GM19372 (cell line): Measurements from ENCODE around the gene ZNF878.

Source experiments
- ATAC-seq: cut with Tn5 transposase; IDR thresholded peaks from one replicate; pipeline ENCODE4 v1.9.1; 2021; ENCODE audit warnings: mild to moderate bottlenecking, low read depth, moderate library complexity; ENCODE audit not compliant: unreplicated experiment

ZNF878 gene

GRCh38 chr19:12035220-12036172 is 17.3 kb downstream of the ZNF878 start, which contains the start of gene ZNF433:
TSS of gene ZNF433 (minus strand) at chr19:12035679. CDS start at chr19:12035539, 140 bp downstream.
- ATAC-seq: peak; percentile 80

GRCh38 chr19:12034620-12035019 is 18.1 kb downstream of the ZNF878 start:
- ATAC-seq: no peak

GRCh38 chr19:12034198-12034597 is 18.6 kb downstream of the ZNF878 start:
- no peak for ATAC-seq

DNA sequence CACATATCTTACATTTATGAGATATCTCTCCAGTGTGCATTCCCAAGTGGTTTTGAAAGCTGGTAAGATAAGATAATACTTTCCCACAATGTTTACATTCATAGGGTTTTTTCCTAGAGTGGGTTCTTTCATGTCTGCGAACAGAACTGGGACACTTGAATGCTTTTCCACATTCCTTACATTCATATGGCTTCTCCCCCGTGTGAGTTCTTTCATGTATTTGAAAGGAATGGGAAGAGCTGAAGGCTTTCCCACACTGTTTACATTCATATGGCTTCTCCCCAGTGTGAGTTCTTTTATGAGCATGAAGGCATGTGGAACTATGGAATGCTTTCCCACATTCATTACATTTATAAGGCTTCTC is 37.0 kb downstream of the ZNF878 start:
- no peak for ATAC-seq

DNA sequence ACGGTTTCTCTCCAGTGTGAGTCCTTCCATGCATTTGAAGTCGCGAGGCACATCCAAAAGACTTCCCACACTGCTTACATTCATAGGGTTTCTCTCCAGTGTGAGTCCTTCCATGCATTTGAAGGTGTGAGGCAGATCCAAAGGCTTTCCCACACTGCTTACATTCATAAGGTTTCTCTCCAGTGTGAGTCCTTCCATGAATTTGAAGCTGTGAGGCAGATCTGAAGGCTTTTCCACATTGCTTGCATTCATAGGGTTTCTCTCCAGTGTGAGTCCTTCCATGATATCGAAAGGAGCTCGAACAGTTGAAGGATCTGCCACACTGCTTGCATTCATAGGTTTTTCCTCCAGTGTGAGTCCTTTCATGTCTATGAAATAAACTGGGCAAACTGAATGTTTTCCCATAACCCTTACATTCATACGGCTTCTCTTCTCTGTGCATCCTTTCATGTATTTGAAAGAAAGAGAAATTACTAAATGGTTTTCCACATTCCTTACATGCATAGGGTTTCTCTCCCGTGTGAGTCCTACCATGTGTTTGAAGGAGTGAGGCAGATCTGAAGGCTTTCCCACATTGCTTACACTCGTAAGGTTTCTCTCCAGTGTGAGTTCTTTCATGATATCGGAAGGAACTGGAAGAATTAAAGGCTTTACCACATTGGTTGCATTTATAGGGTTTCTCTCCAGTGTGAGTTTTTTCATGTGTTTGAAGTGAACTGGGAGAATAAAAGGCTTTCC is 37.6 kb downstream of the ZNF878 start:
- ATAC-seq: no peak

GRCh38 chr19:12000152-12000981 is 52.4 kb downstream of the ZNF878 start:
- ATAC-seq: no peak

DNA sequence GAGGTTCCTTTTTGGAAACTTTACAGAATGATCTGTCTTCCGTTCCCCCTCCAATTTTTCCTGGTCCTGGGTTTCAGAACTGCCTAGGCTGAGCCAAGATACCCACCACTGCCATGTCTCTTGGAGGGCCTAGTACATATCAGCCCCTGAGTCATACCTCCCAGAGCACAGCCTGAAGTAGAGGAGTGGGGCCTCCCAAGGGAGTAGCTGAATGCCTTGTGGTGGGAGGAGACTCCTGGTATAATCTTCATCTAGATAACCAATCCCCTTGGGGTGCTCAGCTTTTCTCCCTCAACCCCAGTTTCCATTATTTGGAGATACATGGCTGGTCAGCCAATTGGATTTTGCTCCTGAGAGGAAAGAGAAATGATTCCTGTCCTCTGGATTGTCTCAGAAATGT is 57.6 kb downstream of the ZNF878 start:
- no peak for ATAC-seq
